ENCODE measurements around the gene PCBP3.

DNA sequence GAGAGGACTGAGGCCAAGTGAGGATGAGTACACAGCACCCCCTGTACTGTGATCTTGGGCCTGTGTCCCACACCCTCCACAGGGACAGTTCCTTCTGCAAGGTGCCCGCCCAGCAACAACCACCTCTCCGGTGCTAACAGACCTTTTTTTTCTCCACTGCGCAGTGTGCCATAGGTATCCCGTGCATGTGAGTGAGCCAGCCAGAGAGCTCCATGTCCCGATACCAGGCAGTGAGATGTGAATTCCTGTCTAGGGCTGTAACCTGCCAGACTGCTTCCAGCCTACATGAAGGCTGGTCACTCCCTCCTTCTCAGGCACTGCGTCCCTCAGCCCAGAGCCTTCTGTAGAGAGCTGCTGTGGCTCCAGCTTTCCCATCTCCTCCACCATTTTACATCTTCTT is 56.9 kb downstream of the PCBP3 start:
- TF ChIP-seq, protein P1, sequence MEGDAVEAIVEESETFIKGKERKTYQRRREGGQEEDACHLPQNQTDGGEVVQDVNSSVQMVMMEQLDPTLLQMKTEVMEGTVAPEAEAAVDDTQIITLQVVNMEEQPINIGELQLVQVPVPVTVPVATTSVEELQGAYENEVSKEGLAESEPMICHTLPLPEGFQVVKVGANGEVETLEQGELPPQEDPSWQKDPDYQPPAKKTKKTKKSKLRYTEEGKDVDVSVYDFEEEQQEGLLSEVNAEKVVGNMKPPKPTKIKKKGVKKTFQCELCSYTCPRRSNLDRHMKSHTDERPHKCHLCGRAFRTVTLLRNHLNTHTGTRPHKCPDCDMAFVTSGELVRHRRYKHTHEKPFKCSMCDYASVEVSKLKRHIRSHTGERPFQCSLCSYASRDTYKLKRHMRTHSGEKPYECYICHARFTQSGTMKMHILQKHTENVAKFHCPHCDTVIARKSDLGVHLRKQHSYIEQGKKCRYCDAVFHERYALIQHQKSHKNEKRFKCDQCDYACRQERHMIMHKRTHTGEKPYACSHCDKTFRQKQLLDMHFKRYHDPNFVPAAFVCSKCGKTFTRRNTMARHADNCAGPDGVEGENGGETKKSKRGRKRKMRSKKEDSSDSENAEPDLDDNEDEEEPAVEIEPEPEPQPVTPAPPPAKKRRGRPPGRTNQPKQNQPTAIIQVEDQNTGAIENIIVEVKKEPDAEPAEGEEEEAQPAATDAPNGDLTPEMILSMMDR (IDR thresholded peaks at IDR 0.05), result no peak
- TF ChIP-seq POLR2A (IDR thresholded peaks at IDR 0.05), result no peak

All from lower leg skin (tissue), 3 donors.